SK-N-MC (cell line): ENCODE results near the gene SLC12A8.

Experiments used
- EZH2 ChIP-seq: fragments of 200-600 bp; sonication (generic); IDR thresholded peaks from one replicate; pipeline ENCODE4 v1.6.1; 2017; ENCODE audit warnings: antibody characterized with exemption
- POLR2AphosphoS5 ChIP-seq: IDR thresholded peaks from 2 replicates; pipeline ENCODE4 v1.6.1; 2012; ENCODE audit warnings: mild to moderate bottlenecking, low read depth, low read length, borderline replicate concordance

GRCh38 chr3:125179884-125180240 lies 32.7 kb downstream of the SLC12A8 start:
- TF ChIP-seq POLR2AphosphoS5 (no peak), EZH2 (no peak)
